ENCODE data around the gene LIN9.

DNA sequence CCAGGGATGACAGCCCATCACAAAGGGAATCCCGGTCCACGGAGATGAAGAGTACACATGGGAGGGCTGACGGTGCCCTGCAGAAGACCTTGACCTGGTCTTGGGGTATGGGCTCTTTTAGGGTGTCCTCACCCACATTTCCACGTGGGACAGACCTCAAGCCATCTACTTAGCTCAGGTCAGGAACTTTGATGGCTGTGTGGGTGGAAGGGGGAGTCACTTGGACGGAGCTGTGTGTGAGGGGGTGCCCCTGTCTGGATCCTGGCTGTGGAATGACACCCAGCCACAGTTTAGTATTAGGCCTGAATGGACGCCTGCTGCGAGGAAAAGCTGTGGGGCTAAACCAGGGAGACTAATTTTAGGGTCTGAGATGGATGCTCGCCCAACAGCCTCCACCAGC, 96.4 kb downstream of the LIN9 start:
- no peak for TF ChIP-seq CTCF (IDR thresholded peaks at IDR 0.05 in 4 of 5, conservative IDR thresholded peaks at IDR 0.05 in 1 of 5)
- no peak for TF ChIP-seq POLR2A (IDR thresholded peaks at IDR 0.05)
